A549 (cell line): Measurements from ENCODE around the gene ADCY4.

Source experiments
- CHD2 ChIP-seq: fragments of 150-350 bp; IDR thresholded peaks from 2 replicates; pipeline ENCODE4 v1.6.1; 2014; ENCODE audit warnings: low read length; ENCODE audit not compliant: partially characterized antibody
- CHD4 ChIP-seq: fragments of 200-600 bp; sonication (generic); IDR thresholded peaks from 2 replicates; pipeline ENCODE4 v1.6.1; 2016; ENCODE audit warnings: antibody characterized with exemption, mild to moderate bottlenecking, borderline replicate concordance
- CTCF ChIP-seq: fragments of >200 bp; sonication (Bioruptor Twin); formaldehyde crosslinking; IDR thresholded peaks from 3 replicates; pipeline ENCODE4 v1.5.1; 2016
- HDAC2 ChIP-seq: fragments of 200-600 bp; sonication (generic); IDR thresholded peaks from 2 replicates; pipeline ENCODE4 v1.6.1; 2016
- NFE2L2 ChIP-seq: fragments of 150-350 bp; conservative IDR thresholded peaks from 2 replicates; pipeline ENCODE4 v1.6.1; 2014; ENCODE audit warnings: low read length
- POLR2A ChIP-seq: IDR thresholded peaks from 2 replicates; pipeline ENCODE4 v1.6.1; 2012; ENCODE audit warnings: mild to moderate bottlenecking, low read length
- RAD21 ChIP-seq, 2 experiments: fragments of >200 bp in 1 of 2; sonication (Bioruptor Twin) in 1 of 2; formaldehyde crosslinking in 1 of 2; IDR thresholded peaks in 1 of 2; conservative IDR thresholded peaks in 1 of 2; 2 replicates in 1 of 2; 3 replicates in 1 of 2; pipeline ENCODE4 v1.6.1; 2012 to 2018; ENCODE audit warnings: inconsistent platforms in 1 of 2
- SMC3 ChIP-seq: fragments of >200 bp; sonication (Bioruptor Twin); formaldehyde crosslinking; IDR thresholded peaks from 3 replicates; pipeline ENCODE4 v1.6.1; 2018; ENCODE audit warnings: inconsistent platforms

GRCh38 chr14:24356208-24356607 is 21.3 kb upstream of the ADCY4 start:
- TF ChIP-seq CTCF = no peak
- TF ChIP-seq CHD4 = no peak
- no peak for TF ChIP-seq POLR2A
- no peak for TF ChIP-seq NFE2L2
- TF ChIP-seq CHD2 = no peak
- TF ChIP-seq RAD21 (conservative IDR thresholded peaks at IDR 0.05 in 1 of 2, IDR thresholded peaks at IDR 0.05 in 1 of 2) = no peak
- TF ChIP-seq HDAC2 = no peak
- TF ChIP-seq SMC3 = no peak
